ENCODE data around the gene C1QTNF1.

Gene C1QTNF1

GRCh38 chr17:79088997-79089328 lies 65.0 kb downstream of the C1QTNF1 start:
- H3K4me3 ChIP-seq (ENCODE audit: low read length) = no peak overlapping the region
- no peak for TF ChIP-seq ZNF274 (IDR thresholded peaks at IDR 0.05; ENCODE audit: low read depth, low read length)

- no peak overlapping the region for H3K4me3 ChIP-seq (ENCODE audit: low read length)
- TF ChIP-seq ZNF274 (IDR thresholded peaks at IDR 0.05; ENCODE audit: low read depth, low read length) = no peak
These were observed 65.9 kb downstream of the C1QTNF1 start for GRCh38 chr17:79089720-79090442.

GRCh38 chr17:79090443-79091225 lies 66.7 kb downstream of the C1QTNF1 start:
- no peak for TF ChIP-seq ZNF274 (IDR thresholded peaks at IDR 0.05; ENCODE audit: low read depth, low read length)

GRCh38 chr17:79091226-79091670 lies 67.3 kb downstream of the C1QTNF1 start:
- no peak for TF ChIP-seq ZNF274 (IDR thresholded peaks at IDR 0.05; ENCODE audit: low read depth, low read length)
- no peak overlapping the region for H3K4me3 ChIP-seq (ENCODE audit: low read length)

More at GRCh38 chr17:79090443-79091225, 66.7 kb downstream of the C1QTNF1 start:
- H3K4me3 ChIP-seq (ENCODE audit: low read length) = no peak overlapping the region

- H3K4me3 ChIP-seq (ENCODE audit: low read length) = no peak overlapping the region
- no peak for TF ChIP-seq ZNF274 (IDR thresholded peaks at IDR 0.05; ENCODE audit: low read depth, low read length)
These were observed 68.6 kb downstream of the C1QTNF1 start for GRCh38 chr17:79092567-79092966.

GRCh38 chr17:79093270-79093669 lies 69.3 kb downstream of the C1QTNF1 start:
- H3K4me3 ChIP-seq (ENCODE audit: low read length) = no peak overlapping the region
- no peak for TF ChIP-seq ZNF274 (IDR thresholded peaks at IDR 0.05; ENCODE audit: low read depth, low read length)

GRCh38 chr17:79094261-79094660 lies 70.3 kb downstream of the C1QTNF1 start:
- TF ChIP-seq ZNF274 (IDR thresholded peaks at IDR 0.05; ENCODE audit: low read depth, low read length) = no peak
- H3K4me3 ChIP-seq (ENCODE audit: low read length) = no peak overlapping the region

GRCh38 chr17:79095345-79096055 lies 71.5 kb downstream of the C1QTNF1 start:
- no peak for TF ChIP-seq ZNF274 (IDR thresholded peaks at IDR 0.05; ENCODE audit: low read depth, low read length)
- no peak overlapping the region for H3K4me3 ChIP-seq (ENCODE audit: low read length)

- no peak overlapping the region for H3K4me3 ChIP-seq (ENCODE audit: low read length)
- no peak for TF ChIP-seq ZNF274 (IDR thresholded peaks at IDR 0.05; ENCODE audit: low read depth, low read length)
These were observed 72.5 kb downstream of the C1QTNF1 start for GRCh38 chr17:79096477-79096876.

GRCh38 chr17:79097226-79098055 lies 73.5 kb downstream of the C1QTNF1 start:
- TF ChIP-seq ZNF274 (IDR thresholded peaks at IDR 0.05; ENCODE audit: low read depth, low read length) = no peak
- H3K4me3 ChIP-seq (ENCODE audit: low read length) = no peak overlapping the region

GRCh38 chr17:79098282-79098867 lies 74.4 kb downstream of the C1QTNF1 start:
- no peak overlapping the region for H3K4me3 ChIP-seq (ENCODE audit: low read length)
- no peak for TF ChIP-seq ZNF274 (IDR thresholded peaks at IDR 0.05; ENCODE audit: low read depth, low read length)
